IgD-negative memory B cell (primary cell): ENCODE results near the gene CCM2L. TPM values are rescaled to one million over a fixed set of nuclear protein-coding genes. Genes with fewer than 3 reads are reported as not detected.

Experiments used
- H3K27ac Mint-ChIP-seq, 3 donors: one replicate each; pipeline ENCODE4 v1.8.0; 2020 to 2022; ENCODE audit warnings: mild to moderate bottlenecking in 3 of 3, mixed read lengths in 3 of 3, moderate library complexity in 1 of 3
- H3K27me3 Mint-ChIP-seq: one replicate; pipeline ENCODE4 v1.8.0; 2021; ENCODE audit warnings: mixed read lengths
- H3K36me3 Mint-ChIP-seq: one replicate; pipeline ENCODE4 v1.8.0; 2020; ENCODE audit warnings: mild to moderate bottlenecking, mixed read lengths
- H3K4me1 Mint-ChIP-seq, 3 donors: one replicate each; pipeline ENCODE4 v1.8.0; 2020 to 2022; ENCODE audit warnings: mixed read lengths in 3 of 3, mild to moderate bottlenecking in 1 of 3
- H3K4me3 Mint-ChIP-seq, 4 donors: one replicate each; pipeline ENCODE4 v1.8.0; 2020 to 2022; ENCODE audit warnings: mild to moderate bottlenecking in 4 of 4, mixed read lengths in 4 of 4, moderate library complexity in 3 of 4
- H3K9me3 Mint-ChIP-seq, 3 donors: one replicate each; pipeline ENCODE4 v1.8.0; 2020 to 2021; ENCODE audit warnings: mixed read lengths in 3 of 3, mild to moderate bottlenecking in 1 of 3
- polyA plus RNA-seq: library from polyadenylated mRNA; unstranded; fragments of 300-500 nt; fragmentation: Illumina TruSeq; gene quantifications from one replicate; pipeline ENCODE4 v1.2.3, GENCODE V29; 2021

CCM2L gene
- polyA plus RNA-seq, 1 donor from 2014 or later: not detected

DNA sequence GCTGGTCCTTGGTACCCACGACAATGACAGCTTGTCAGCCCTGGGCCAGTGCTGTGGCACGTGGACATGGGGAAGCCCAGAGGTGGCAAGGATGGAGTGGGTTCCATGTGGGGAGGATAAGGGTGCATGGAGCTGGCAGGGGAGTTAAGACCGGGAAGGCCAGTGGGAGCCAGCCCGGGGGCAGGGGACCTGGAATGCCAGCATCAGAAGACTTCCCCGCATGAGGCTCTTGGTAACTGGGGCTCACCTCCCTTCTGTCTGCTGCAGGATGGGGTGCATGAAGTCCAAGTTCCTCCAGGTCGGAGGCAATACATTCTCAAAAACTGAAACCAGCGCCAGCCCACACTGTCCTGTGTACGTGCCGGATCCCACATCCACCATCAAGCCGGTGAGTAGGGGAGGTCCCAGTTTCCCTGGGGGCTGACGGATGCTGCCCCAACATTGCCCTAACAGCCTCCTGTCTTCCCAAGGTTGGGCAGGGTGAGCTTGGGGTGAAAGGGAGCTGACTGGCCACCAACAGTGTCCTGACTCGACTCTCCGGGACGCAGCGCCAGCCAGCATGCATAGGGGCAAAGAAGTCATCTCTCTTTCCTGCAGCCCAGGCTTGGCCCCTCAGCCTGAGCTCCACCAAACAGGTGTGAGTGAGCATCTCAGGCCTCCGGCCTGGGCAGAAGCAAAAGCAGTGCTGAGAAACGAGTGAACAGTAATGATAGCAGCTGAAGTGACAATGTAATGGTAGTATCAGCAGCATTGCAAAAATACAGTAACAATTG, 61.3 kb downstream of the CCM2L start:
- Mint-ChIP-seq H3K4me3 (no peak overlapping the region), H3K36me3 (peaks cover 10% of the 10 kb centered on the region), H3K27ac (peak overlapping the region in 1 of 3 donors; percentile 92), H3K27me3 (no peaks in the 10 kb centered on the region), H3K9me3 (peaks cover 0 to 1% (median 0%) of the 10 kb centered on the region in 3 donors), H3K4me1 (peaks cover 18 to 28% (median 28%) of the 10 kb centered on the region in 3 donors)

GRCh38 chr20:32072168-32072750, 62.0 kb downstream of the CCM2L start:
- Mint-ChIP-seq H3K27me3 (no peaks in the 10 kb centered on the region), H3K36me3 (peaks cover 10% of the 10 kb centered on the region), H3K4me3 (no peak overlapping the region), H3K27ac (no peak overlapping the region), H3K9me3 (peaks cover 0 to 1% (median 0%) of the 10 kb centered on the region in 3 donors), H3K4me1 (peaks cover 16 to 24% (median 22%) of the 10 kb centered on the region in 3 donors)

DNA sequence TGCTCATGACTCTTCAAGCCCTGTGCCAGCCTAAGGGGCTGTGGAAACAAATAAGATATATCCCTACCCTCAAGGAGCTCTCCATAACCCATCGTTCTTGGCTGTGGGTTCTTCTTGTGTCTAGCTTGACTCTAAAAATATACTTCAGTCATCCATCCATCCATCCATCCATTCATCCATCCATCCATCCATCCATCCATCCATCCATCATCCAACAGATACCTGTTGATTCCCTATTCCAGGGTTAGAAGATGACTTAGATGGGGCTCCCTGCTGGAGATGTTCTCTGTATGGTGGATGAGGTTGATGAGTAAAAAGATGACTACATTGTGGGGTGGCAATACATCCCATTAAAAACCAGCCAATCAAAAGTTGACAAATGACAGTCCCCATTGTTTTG, 65.3 kb downstream of the CCM2L start:
- peaks cover 6% of the 10 kb centered on the region for H3K36me3 Mint-ChIP-seq
- H3K27ac Mint-ChIP-seq: no peak overlapping the region

GRCh38 chr20:32077190-32077589, 67.0 kb downstream of the CCM2L start:
- no peak overlapping the region for H3K27ac Mint-ChIP-seq
- peaks cover 0 to 6% (median 1%) of the 10 kb centered on the region in 3 donors for H3K4me1 Mint-ChIP-seq
- no peaks in the 10 kb centered on the region for H3K9me3 Mint-ChIP-seq
- H3K27me3 Mint-ChIP-seq: no peaks in the 10 kb centered on the region
- peak overlapping the region in 1 of 4 donors; percentile 74 for H3K4me3 Mint-ChIP-seq
- peaks cover 3% of the 10 kb centered on the region for H3K36me3 Mint-ChIP-seq

More for the DNA sequence above, 65.3 kb downstream of the CCM2L start:
- Mint-ChIP-seq H3K4me1 (peaks cover 1 to 8% (median 3%) of the 10 kb centered on the region in 3 donors), H3K9me3 (peaks cover 0 to under 1% (median 0%) of the 10 kb centered on the region in 3 donors), H3K4me3 (no peak overlapping the region), H3K27me3 (no peaks in the 10 kb centered on the region)

- Mint-ChIP-seq H3K27ac (no peak overlapping the region), H3K9me3 (no peaks in the 10 kb centered on the region), H3K36me3 (peaks cover 3% of the 10 kb centered on the region), H3K4me3 (no peak overlapping the region), H3K4me1 (peaks cover 0 to 4% (median 1%) of the 10 kb centered on the region in 3 donors), H3K27me3 (no peaks in the 10 kb centered on the region)
Measured at GRCh38 chr20:32078322-32078721, 68.1 kb downstream of the CCM2L start.

DNA sequence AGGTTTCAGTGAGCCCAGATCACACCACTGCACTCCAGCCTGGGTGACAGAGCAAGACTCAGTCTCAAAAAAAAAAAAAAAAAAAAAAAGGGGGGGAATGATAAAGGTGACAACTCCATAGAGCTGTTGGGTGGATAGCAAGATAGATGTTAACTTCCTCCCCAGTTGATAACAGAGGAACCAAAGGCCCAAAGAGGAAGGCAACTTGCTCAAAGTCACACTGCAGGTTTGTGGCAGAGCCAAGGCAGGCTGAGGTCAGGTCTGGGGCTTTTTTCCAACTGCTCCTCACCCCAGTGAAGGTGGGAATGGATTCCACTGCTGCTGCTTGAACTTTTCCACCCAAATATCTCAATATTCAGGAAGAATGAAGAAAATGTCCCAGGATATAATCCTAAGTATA, 68.6 kb downstream of the CCM2L start:
- Mint-ChIP-seq H3K4me3 (no peak overlapping the region), H3K27ac (no peak overlapping the region), H3K36me3 (peaks cover 3% of the 10 kb centered on the region), H3K27me3 (no peaks in the 10 kb centered on the region), H3K9me3 (no peaks in the 10 kb centered on the region), H3K4me1 (peaks cover 0 to 4% (median 1%) of the 10 kb centered on the region in 3 donors)

GRCh38 chr20:32079655-32080109, 69.4 kb downstream of the CCM2L start:
- Mint-ChIP-seq H3K36me3 (peaks cover 3% of the 10 kb centered on the region), H3K9me3 (no peaks in the 10 kb centered on the region), H3K27ac (no peak overlapping the region), H3K27me3 (no peaks in the 10 kb centered on the region), H3K4me1 (peaks cover 0 to 4% (median 1%) of the 10 kb centered on the region in 3 donors), H3K4me3 (peak overlapping the region in 1 of 4 donors; percentile 32)

DNA sequence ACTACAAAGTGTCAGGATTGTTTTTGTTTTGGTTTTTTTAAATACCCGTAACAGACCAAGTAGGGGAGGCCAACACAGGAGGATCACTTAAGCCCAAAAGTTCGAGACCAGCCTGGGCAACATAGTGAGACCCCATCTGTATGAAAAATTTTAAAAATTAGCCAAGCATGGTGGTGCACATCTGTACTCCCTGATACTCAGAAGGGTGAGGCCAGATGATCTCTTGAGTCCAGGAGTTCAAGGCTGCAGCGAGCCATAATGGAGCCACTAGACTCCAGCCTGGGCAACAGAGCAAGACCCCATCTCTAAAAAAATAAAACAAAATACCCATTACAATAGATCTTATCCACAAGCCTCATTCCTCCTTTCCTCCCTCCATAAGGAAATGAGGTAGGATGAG, 70.5 kb downstream of the CCM2L start:
- no peak overlapping the region for H3K27ac Mint-ChIP-seq
- no peak overlapping the region for H3K4me3 Mint-ChIP-seq
- H3K27me3 Mint-ChIP-seq: no peaks in the 10 kb centered on the region
- peaks cover 3% of the 10 kb centered on the region for H3K36me3 Mint-ChIP-seq
- peaks cover 1 to 4% (median 4%) of the 10 kb centered on the region in 3 donors for H3K4me1 Mint-ChIP-seq
- no peaks in the 10 kb centered on the region for H3K9me3 Mint-ChIP-seq

Other genes starting within 250 kb of the CCM2L start
- gene MYLK2, start 191.1 kb upstream of the CCM2L start, polyA plus RNA-seq: not detected
- gene FOXS1, start 164.8 kb upstream of the CCM2L start, polyA plus RNA-seq: not detected
- not detected for gene DUSP15, start 139.9 kb upstream of the CCM2L start, polyA plus RNA-seq
- not detected for gene TTLL9, start 139.8 kb upstream of the CCM2L start, polyA plus RNA-seq
- 26.5 TPM for gene PDRG1, start 58.4 kb upstream of the CCM2L start, polyA plus RNA-seq
- gene XKR7, start 42.3 kb upstream of the CCM2L start, polyA plus RNA-seq: not detected
- gene HCK, start 41.8 kb downstream of the CCM2L start, polyA plus RNA-seq: 52.0 TPM
- 30.1 TPM for gene TM9SF4, start 99.3 kb downstream of the CCM2L start, polyA plus RNA-seq
- gene PLAGL2, start 197.3 kb downstream of the CCM2L start, polyA plus RNA-seq: 4.8 TPM
- gene POFUT1, start 197.4 kb downstream of the CCM2L start, polyA plus RNA-seq: 15.1 TPM